WI38 (cell line): ENCODE results near the gene RC3H2.
"Not testable (repeated sequence)": the region's sequence is repeated elsewhere in the genome, so short reads cannot be mapped to it uniquely, and the experiment has no call there.

Experiments used
- H3K4me3 ChIP-seq: 2 replicates; pipeline ENCODE4 v1.5.1; 2011; ENCODE audit warnings: low read depth, mild to moderate bottlenecking, control low read depth, low read length
- CTCF ChIP-seq: IDR thresholded peaks from 2 replicates; pipeline ENCODE4 v1.5.1; 2012; ENCODE audit warnings: low read depth, mild to moderate bottlenecking, control low read depth, low read length

The RC3H2 gene

DNA sequence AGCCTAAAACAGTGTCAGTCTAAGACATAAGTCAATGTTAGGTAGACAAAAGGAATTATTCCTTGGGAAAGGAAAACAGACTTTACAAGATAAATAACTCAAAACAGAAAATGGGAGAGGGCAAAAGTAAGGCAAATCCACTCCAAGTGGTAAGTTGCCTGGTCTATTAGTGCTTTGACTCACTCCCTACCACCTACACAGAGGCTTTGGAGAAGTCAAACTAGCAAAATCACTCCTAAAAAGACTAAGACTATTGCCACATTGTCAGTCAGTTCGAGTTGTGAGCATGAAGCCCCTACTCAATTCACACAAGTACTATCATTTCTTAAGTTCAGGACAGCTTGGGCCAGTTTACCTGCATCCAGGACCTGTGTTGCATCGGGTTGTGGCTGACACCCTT is 13.2 kb upstream of the RC3H2 start:
- no peak overlapping the region for H3K4me3 ChIP-seq
- TF ChIP-seq CTCF, result no peak

DNA sequence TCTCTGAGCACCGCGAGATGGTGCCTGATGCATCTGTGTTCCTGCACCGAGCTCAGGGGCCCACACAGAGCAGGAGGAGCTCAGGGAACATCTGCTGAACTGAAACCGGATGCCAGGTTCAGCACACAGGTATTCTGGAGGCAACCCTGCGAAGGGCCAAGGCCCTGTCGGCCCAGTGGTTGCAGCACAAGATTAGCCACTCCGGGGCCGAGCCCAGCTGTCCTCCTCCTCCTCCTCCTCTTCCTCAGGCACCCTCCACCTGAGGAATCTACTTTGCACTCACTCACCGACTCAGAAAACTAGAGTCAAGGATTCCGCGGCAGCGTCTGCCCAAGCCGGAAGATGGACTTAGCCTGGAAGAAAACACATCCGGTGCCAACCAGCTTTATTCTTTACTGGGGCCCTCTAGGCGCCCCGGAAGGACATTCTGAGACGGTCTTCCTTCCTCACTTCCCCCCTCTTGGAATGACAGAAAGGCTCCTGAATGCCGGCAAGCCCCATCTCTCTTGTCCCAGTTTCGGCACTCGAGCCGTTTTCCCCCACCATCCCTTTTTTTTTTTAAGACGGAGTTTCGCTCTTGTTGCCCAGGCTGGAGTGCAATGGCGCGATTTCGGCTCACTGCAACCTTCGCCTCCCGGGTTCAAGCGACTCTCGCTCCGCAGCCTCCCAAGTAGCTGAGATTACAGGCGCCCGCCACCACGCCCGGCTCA is 8.0 kb upstream of the RC3H2 start, which contains the start of gene ZBTB6:
Gene ZBTB6, minus strand, starts transcription at position 360 of the 710 bp plus-strand sequence. CDS start 1,251 bp downstream, outside the sequence.
- peak within 1 kb of the TSS; percentile 98 for H3K4me3 ChIP-seq

DNA sequence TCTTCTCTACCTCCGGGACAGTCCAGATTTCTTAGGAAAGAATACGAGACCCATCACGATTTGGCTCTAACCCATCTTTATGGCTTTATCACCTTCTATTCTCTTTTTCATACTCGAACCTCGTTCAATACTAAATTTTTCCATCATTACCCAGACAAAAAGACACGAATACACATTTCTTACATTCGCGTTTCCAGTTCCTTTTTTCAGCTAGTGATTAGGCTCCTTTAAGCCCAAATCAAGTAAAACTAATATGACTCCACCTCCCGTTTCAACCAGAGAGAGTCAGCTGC is 7.5 kb upstream of the RC3H2 start:
- no peak for TF ChIP-seq CTCF
- H3K4me3 ChIP-seq, result peak overlapping the region; percentile 98

More for the DNA sequence above, 8.0 kb upstream of the RC3H2 start, which contains the start of gene ZBTB6:
- no peak for TF ChIP-seq CTCF

- H3K4me3 ChIP-seq, result not testable (repeated sequence)
These were observed 963 bp upstream of the RC3H2 start for GRCh38 chr9:122906122-122906521.

DNA sequence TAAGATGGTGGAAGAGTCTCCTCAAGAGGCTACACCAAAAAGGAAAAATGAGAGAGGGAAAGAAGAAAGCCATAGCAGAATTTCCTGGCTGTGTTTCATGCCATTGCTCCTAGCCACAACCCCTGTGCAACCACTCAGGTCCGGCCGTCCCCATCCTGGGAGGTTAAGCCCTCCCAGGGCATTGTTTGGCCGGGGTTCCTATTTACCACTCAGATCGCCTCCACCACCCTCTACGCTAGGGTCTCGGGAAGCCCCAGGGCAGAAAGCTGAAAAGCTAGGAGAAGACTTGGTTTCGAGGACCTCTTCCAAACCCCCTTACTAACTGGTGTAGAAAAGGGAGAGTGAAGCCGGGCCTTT is 715 bp downstream of the RC3H2 start:
- H3K4me3 ChIP-seq, result peak overlapping the region; percentile 97
- no peak for TF ChIP-seq CTCF

DNA sequence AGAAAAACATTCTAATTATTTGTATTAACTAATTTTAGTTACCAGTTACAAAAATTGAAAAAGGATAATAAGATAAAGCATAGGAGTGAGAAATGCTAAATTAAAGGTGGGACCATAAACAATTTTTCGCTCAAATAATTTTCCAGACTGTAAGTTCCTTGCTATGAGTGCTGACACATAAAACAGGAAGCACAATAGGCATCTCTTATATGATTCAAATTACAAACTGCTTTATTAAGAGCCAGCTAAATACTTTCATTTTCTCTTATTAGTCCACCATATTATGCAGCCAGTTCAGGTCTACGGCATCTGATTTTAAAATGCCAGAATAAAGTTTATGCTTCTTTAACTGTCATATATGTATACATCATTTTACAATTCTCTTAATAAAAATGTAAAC is 4.4 kb downstream of the RC3H2 start:
- TF ChIP-seq CTCF, result no peak
- no peak overlapping the region for H3K4me3 ChIP-seq

- H3K4me3 ChIP-seq, result no peak overlapping the region
- no peak for TF ChIP-seq CTCF
These were observed 7.2 kb downstream of the RC3H2 start for GRCh38 chr9:122897969-122898368.

DNA sequence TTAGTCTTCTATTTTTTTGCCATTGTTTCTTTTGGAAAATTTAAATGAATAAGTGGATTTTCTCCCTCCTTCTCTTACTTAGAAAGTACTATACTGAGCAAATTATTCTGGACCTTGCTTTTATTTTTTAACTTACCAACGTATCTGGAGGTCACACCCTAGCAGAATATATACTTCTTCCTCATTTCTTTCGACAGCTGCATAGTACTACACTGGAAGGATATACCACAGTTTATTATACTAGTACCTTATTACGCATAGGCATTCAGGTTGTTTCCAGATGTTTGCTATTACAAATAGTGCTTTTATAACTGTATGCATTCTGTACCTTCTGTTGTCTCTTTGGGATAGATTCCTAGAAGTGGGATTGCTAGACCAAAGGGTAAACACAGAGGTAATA is 16.7 kb downstream of the RC3H2 start:
- no peak overlapping the region for H3K4me3 ChIP-seq

More for the DNA sequence above, 16.7 kb downstream of the RC3H2 start:
- no peak for TF ChIP-seq CTCF
